WTC11 (cell line): Measurements from ENCODE around the gene PLXNA2.

Experiments used
- CTCF ChIP-seq: fragments of 200-600 bp; IDR thresholded peaks from 2 replicates; pipeline ENCODE4 v1.8.0; 2022; ENCODE audit warnings: antibody characterized with exemption
- E2F1 ChIP-seq: sonication (generic); formaldehyde crosslinking; IDR thresholded peaks from 2 replicates; pipeline ENCODE4 v1.8.0; 2022; ENCODE audit warnings: mild to moderate bottlenecking, missing genetic modification reagents
- E2F4 ChIP-seq: sonication (generic); formaldehyde crosslinking; IDR thresholded peaks from 2 replicates; pipeline ENCODE4 v1.8.1; 2022; ENCODE audit warnings: low read depth, mild to moderate bottlenecking, moderate library complexity, missing genetic modification reagents, borderline replicate concordance
- ETV6 ChIP-seq: sonication (generic); formaldehyde crosslinking; IDR thresholded peaks from 2 replicates; pipeline ENCODE4 v1.8.1; 2022; ENCODE audit warnings: mild to moderate bottlenecking, missing genetic modification reagents
- FOXJ3 ChIP-seq: sonication (generic); formaldehyde crosslinking; IDR thresholded peaks from 2 replicates; pipeline ENCODE4 v1.9.0; 2021; ENCODE audit warnings: missing genetic modification reagents, mild to moderate bottlenecking, borderline replicate concordance
- FOXP4 ChIP-seq: sonication (generic); formaldehyde crosslinking; IDR thresholded peaks from 2 replicates; pipeline ENCODE4 v1.8.0; 2022; ENCODE audit warnings: mild to moderate bottlenecking, missing genetic modification reagents
- JUN ChIP-seq: sonication (generic); formaldehyde crosslinking; IDR thresholded peaks from 2 replicates; pipeline ENCODE4 v1.8.0; 2023; ENCODE audit warnings: mild to moderate bottlenecking, missing genetic modification reagents
- MYBL2 ChIP-seq: sonication (generic); formaldehyde crosslinking; IDR thresholded peaks from 2 replicates; pipeline ENCODE4 v1.8.1; 2023; ENCODE audit warnings: mild to moderate bottlenecking, moderate library complexity, missing genetic modification reagents
- NFYB ChIP-seq: sonication (generic); formaldehyde crosslinking; conservative IDR thresholded peaks from 2 replicates; pipeline ENCODE4 v1.8.0; 2022; ENCODE audit warnings: low read depth, missing genetic modification reagents
- PRDM15 ChIP-seq: sonication (generic); formaldehyde crosslinking; IDR thresholded peaks from 2 replicates; pipeline ENCODE4 v1.8.0; 2022; ENCODE audit warnings: missing genetic modification reagents
- SP1 ChIP-seq: sonication (generic); formaldehyde crosslinking; conservative IDR thresholded peaks from 2 replicates; pipeline ENCODE4 v1.8.1; 2022; ENCODE audit warnings: missing genetic modification reagents
- TEAD4 ChIP-seq: sonication (generic); formaldehyde crosslinking; IDR thresholded peaks from 2 replicates; pipeline ENCODE4 v1.8.0; 2022; ENCODE audit warnings: mild to moderate bottlenecking, missing genetic modification reagents
- USF1 ChIP-seq: sonication (generic); formaldehyde crosslinking; IDR thresholded peaks from 2 replicates; pipeline ENCODE4 v1.8.0; 2022; ENCODE audit warnings: mild to moderate bottlenecking, missing genetic modification reagents
- ZBTB21 ChIP-seq: sonication (generic); formaldehyde crosslinking; IDR thresholded peaks from 2 replicates; pipeline ENCODE4 v1.8.1; 2023; ENCODE audit warnings: mild to moderate bottlenecking, missing genetic modification reagents, borderline replicate concordance

GRCh38 chr1:208258277-208258676, 14.1 kb upstream of the PLXNA2 start:
- no peak for TF ChIP-seq FOXJ3 (CRISPR knock-in tag)
- TF ChIP-seq CTCF = no peak
- TF ChIP-seq MYBL2 = no peak
- TF ChIP-seq E2F1 = no peak
- no peak for TF ChIP-seq JUN (CRISPR knock-in tag)
- TF ChIP-seq USF1 (CRISPR knock-in tag) = no peak
- TF ChIP-seq E2F4 (CRISPR knock-in tag) = no peak
- no peak for TF ChIP-seq SP1
- TF ChIP-seq PRDM15 (CRISPR knock-in tag) = no peak
- TF ChIP-seq ETV6 (CRISPR knock-in tag) = no peak
- TF ChIP-seq ZBTB21 (CRISPR knock-in tag) = no peak
- TF ChIP-seq NFYB = no peak
- no peak for TF ChIP-seq TEAD4
- no peak for TF ChIP-seq FOXP4 (CRISPR knock-in tag)
